Measurements from ENCODE around the gene NCK1. TPM values are rescaled to one million over a fixed set of nuclear protein-coding genes. Genes with fewer than 3 reads are reported as not detected.
"Not testable (repeated sequence)": the region's sequence is repeated elsewhere in the genome, so short reads cannot be mapped to it uniquely, and the experiment has no call there.

NCK1 gene
- polyA plus RNA-seq, 3 donors = 14.5 to 37.9 (median 32.1) TPM

DNA sequence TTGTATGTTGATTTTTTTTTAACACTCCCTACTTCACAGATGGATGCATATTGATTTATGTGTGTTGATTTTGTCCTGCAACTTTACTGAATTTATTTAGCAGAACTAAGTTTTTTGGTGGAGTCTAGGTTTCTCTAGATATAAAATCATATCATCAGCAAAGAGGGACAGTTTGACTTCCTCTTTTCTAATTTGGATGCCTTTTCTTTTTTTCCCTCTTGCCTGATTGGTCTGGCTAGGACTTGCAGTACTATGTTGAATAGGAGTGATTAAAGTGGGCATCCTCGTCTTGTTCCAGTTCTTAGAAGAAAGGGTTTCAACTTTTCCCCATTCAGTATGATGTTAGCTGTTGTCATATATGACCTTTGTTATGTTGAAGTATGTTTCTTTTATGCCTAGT is 38.7 kb downstream of the NCK1 start:
- H3K27ac ChIP-seq (ENCODE audit: low read depth, low read length) = not testable (repeated sequence)
- WGBS, 3 donors = 64 to 96% (median 92%) methylated on average over 1 of the region's 1 CpG

DNA sequence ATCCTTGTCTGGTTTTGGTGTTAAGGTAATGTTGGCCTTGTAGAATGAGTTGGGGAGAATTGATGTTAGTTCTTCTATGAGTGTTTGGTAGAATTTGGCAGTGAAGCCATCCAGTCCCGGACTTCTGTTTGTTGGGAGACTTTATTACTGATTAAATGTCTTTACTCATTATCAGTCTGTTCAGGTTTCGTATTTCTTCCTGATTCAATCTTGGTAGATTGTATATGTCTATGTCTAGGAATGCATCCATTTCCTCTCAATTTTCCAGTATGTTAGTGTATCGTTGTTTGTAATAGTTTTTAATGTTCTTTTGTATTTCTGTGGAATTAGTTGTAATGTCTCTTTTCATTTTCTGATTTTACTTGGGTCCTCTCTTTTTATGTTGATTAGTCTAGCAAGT is 39.4 kb downstream of the NCK1 start:
- WGBS, 3 donors = 69 to 93% (median 90%) methylated on average over 3 of the region's 3 CpGs
- H3K27ac ChIP-seq (ENCODE audit: low read depth, low read length) = no peak overlapping the region

DNA sequence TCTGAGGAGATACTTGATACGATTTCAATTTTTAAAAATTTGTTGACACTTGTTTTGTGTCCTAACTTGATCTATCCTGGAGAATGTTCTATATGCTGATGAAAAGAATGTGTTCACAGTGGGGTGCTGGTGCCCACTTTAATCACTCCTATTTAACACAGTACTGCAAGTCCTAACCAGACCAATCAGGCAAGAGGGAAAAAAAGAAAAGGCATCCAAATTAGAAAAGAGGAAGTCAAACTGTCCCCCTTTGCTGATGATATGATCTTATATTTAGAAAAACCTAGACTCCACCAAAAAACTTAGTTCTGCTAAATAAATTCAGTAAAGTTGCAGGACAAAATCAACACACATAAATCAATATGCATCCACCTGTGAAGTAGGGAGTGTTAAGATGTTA is 40.5 kb downstream of the NCK1 start:
- WGBS, 3 donors = 56 to 93% (median 72%) methylated on average over 1 of the region's 1 CpG
- H3K27ac ChIP-seq (ENCODE audit: low read depth, low read length) = not testable (repeated sequence)

DNA sequence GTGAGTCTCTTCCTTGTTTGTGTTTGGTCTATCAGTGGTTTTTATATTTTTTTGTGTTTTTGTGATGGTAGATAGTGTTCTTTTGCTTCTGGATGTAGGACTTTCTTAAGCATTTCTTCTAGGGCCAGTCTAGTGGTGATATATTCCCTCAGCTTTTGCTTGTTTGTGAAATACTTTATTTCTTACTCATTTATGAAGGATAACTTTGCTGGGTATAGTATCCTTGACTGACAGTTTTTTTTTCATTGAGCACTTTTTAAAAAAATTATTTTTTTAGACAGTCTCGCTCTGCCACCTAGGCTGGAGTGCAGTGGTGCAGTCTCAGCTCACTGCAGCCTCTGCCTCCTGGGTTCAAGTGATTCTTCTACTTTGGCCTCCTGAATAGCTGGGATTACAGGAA is 41.9 kb downstream of the NCK1 start:
- 0 to 40% (median 0%) methylated on average over 1 of the region's 1 CpG for WGBS, 3 donors
- H3K27ac ChIP-seq (ENCODE audit: low read depth, low read length) = no peak overlapping the region

DNA sequence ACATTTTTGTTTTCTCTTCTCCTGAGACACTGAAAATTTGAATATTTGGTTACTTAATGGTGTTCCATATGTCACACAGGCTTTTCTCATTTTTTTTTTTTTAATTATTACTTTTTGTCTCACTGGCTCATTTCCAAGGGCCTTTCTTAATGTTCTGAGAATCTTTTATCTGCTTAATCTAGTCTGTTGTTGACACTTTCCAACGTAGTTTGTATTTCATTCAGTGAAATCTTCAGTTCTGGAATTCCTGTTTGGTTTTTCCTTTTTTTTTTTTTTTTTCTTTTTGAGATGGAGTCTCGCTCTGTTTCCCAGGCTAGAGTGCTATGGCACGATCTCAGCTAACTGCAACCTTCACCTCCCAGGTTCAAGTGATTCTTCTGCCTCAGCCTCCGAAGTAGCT is 42.7 kb downstream of the NCK1 start:
- 73 to 83% (median 75%) methylated on average over 4 of the region's 4 CpGs for WGBS, 3 donors
- no peak overlapping the region for H3K27ac ChIP-seq (ENCODE audit: low read depth, low read length)

GRCh38 chr3:136905549-136905948 is 43.5 kb downstream of the NCK1 start:
- no peak overlapping the region for H3K27ac ChIP-seq (ENCODE audit: low read depth, low read length)
- 91 to 100% (median 95%) methylated on average over 1 of the region's 1 CpG for WGBS, 3 donors

DNA sequence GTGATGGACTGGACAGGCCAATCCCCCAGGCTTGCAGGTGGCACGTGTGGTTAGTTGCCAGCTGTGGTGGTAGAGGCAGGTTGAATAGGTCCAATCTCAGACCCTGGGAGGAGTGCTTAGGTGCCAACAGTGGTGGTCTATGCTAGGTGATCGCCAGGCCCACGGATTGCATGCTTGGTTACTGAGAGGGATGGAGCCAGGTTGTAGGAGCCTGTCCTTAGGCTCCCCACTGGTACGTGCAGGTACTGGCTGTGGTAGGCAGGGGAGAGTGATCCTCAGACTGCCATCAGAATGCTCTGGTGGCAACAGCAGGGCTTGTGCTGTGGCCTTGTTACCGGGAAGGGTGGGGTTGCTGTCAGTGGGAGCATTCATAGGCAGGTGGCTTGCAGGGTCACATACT is 44.7 kb downstream of the NCK1 start:
- 78 to 82% (median 78%) methylated on average over 5 of the region's 5 CpGs for WGBS, 3 donors
- no peak overlapping the region for H3K27ac ChIP-seq (ENCODE audit: low read depth, low read length)

DNA sequence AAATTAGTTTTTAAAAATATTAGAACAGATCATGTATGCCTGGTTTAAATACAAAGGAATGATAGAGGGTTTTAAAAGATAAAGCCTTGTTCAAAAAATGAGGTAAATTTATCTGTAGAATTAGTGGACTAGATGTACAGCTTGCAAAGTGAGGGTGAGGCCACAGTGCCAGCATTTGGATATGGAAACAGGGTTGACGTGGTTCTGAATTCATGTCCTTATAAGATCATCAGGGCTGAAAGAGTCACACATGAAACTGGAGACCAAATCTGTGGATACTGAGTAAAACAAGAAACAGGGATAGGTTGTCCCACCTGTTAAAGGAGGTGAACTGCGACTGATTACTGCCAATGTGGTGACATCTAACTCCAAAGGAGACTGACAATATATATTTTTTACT is 46.3 kb downstream of the NCK1 start:
- no peak overlapping the region for H3K27ac ChIP-seq (ENCODE audit: low read depth, low read length)
- 94 to 98% (median 97%) methylated on average over 2 of the region's 2 CpGs for WGBS, 3 donors

- no peak overlapping the region for H3K27ac ChIP-seq (ENCODE audit: low read depth, low read length)
Measured at GRCh38 chr3:136909187-136909586, 47.2 kb downstream of the NCK1 start.

GRCh38 chr3:136910697-136911096 is 48.7 kb downstream of the NCK1 start:
- WGBS, 3 donors = 97 to 99% (median 97%) methylated on average over 2 of the region's 2 CpGs
- H3K27ac ChIP-seq (ENCODE audit: low read depth, low read length) = no peak overlapping the region

More at GRCh38 chr3:136909187-136909586, 47.2 kb downstream of the NCK1 start:
- WGBS, 3 donors = 66 to 71% (median 71%) methylated on average over 4 of the region's 4 CpGs

DNA sequence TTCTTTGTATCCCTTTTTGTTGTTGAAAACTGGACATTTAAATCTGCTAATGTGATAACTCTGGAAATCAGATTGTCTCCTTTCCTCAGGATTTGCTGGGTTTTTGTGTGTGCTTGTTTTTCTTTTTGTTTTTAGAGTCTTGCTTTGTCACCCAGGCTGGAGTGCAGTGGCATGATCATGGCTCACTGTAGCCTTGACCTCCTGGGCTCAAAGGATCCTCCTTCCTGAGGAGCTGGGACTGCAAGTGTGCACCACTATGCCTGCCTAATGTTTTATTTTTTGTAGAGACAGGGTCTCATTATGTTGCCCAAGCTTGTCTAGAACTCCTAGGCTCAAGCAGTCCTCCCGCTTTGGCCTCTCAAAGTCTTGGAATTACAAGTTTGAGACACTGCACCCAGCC is 51.2 kb downstream of the NCK1 start:
- WGBS, 3 donors = 100% methylated on average over 1 of the region's 1 CpG
- H3K27ac ChIP-seq (ENCODE audit: low read depth, low read length) = no peak overlapping the region

DNA sequence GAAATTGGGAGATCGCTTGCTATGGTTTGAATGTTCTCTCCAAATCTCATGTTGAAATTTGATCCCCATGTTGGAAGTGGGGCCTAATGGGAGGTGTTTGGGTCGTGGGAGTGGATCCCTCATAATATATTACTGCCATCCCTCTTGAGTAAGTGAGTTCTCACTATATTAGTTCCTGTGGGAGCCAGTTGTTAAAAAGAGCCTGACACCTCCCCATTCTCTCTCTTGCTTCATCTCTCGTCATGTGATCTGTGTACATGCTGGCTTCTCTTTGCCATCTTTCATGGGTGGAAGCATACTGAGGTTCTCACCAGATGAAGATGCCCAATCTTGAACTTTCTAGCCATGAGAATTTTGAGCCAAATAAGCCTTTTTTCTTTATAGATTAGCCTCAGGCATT is 52.7 kb downstream of the NCK1 start:
- no peak overlapping the region for H3K27ac ChIP-seq (ENCODE audit: low read depth, low read length)
- WGBS, 3 donors = 72 to 91% (median 79%) methylated on average over 3 of the region's 3 CpGs

DNA sequence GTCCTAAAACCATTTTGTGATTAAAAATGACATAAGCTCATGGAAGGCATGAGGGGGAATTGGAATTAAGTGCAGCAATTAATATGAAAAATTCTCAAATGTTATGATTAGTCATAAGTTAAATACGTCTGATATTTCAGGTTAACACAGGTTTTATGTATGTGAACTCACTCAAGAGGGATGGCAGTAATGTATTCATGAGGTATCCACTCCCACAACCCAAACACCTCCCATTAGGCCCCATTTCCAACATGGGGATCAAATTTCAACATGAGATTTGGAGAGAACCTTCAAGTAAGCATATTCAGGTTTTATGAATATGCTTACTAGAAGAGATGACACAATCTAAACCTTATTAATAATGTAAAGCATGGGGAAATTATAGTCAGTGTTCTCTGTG is 54.2 kb downstream of the NCK1 start:
- no peak overlapping the region for H3K27ac ChIP-seq (ENCODE audit: low read depth, low read length)
- WGBS, 3 donors = 94 to 100% (median 95%) methylated on average over 1 of the region's 1 CpG

DNA sequence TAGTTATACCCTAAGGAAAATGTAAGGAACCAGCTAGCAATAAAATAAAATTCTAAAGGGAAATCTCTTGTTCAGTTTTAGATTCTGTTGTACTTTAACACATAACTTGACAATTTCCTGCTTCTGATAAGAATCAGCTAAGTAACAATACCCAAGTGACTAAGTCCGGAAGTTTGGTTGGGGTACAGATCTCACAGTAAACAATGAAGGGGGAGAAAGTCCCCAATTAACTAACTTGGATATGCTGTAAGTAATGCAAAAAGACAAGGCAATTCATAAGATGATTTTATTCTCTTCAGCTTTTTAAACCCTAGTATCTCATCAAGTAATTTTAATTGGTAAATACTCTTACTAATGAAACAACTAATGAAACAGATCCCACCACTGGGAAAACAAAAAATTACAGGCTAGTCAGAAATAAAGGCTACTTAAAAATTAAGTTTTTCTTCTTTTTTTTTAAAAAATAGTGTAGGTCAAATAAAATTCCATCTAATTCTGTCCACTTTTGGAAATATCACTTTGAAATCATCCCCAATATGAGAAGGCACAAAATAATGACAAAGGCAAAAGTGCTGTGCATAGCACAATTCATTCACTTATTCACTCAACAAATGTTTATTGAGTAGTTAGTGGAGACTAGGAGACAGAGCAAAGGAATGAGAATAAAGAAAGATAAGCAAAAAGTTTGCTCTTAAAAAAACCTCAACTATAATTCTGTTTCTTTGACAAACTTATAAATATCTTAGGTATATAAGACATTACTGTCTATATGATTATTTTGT is 58.0 kb downstream of the NCK1 start:
- H3K27ac ChIP-seq (ENCODE audit: low read depth, low read length) = no peak overlapping the region
- WGBS, 3 donors = 37 to 79% (median 41%) methylated on average over 1 of the region's 1 CpG

- WGBS, 3 donors = 91 to 96% (median 92%) methylated on average over 4 of the region's 4 CpGs
- H3K27ac ChIP-seq (ENCODE audit: low read depth, low read length) = no peak overlapping the region
Measured at GRCh38 chr3:136920904-136921611, 59.0 kb downstream of the NCK1 start.

DNA sequence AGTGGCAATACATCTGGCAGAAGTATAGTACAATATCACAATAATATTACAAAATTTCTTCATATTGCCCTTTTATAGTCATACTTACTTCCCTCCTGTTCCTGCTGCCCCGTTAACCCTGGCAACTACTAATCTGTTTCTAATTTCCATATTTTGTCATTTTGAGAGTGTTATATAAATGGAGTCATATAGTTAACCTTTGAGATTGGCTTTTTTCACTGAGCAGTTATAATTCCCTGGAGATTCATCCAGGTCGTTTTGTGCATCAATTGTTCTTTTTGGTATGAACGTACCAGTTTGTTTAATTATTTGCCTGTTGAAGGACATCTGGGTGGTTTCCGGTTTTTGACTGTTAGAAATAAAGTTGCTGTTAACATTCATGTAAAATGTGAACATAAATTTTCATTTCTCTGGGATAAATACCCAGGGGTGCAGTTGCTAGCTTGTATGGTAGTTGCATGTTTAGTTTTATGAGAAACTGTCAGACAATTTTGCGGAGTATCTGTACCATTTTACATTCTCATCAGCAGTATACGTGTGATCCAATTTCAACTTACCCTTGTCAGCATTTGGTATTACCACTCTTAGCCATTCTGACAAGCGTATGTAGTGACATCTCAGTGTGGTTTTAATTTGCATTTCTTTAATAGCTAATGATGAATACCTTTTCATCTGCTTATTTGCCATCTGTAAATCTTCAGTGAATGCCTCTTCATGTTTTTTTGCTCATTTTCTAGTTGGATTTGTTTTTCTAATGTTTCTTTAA is 63.6 kb downstream of the NCK1 start:
- no peak overlapping the region for H3K27ac ChIP-seq (ENCODE audit: low read depth, low read length)
- WGBS, 3 donors = 59 to 65% (median 59%) methylated on average over 7 of the region's 7 CpGs

- no peak overlapping the region for H3K27ac ChIP-seq (ENCODE audit: low read depth, low read length)
Measured at GRCh38 chr3:136928240-136928639, 66.2 kb downstream of the NCK1 start.

DNA sequence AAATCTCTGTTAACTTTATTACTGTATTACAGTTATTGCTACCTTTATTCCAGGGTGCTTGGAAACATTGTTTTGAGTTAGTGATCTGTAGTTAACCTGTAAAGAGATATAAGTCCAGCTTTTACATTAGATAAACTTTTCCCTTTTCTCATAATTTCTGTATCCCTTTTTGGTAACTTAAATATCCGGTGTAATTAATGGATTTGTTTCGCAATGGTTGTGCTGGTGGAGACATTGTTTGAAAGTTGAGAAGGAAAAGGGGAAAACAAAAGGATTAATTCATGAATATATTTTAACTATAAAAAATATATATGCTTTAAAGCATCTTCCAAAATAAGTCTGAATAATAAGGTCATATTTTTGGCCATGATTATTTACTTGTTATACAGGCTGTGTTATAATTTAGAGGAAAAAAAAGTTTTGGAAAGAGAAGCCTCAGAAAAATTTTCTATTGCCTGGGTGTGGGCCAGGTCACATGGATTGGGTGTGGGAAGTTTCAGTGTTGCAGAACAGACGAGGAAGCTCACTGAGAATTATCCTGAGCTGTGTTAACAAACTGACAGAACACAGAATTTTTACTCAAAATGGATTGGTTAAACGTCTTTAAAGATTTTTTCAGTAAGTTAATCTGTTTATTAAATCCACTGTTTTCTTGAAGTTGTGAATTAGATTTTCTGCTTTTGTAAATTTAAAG is 68.1 kb downstream of the NCK1 start:
- WGBS, 3 donors = 24 to 28% (median 27%) methylated on average over 4 of the region's 4 CpGs
- H3K27ac ChIP-seq (ENCODE audit: low read depth, low read length) = no peak overlapping the region

DNA sequence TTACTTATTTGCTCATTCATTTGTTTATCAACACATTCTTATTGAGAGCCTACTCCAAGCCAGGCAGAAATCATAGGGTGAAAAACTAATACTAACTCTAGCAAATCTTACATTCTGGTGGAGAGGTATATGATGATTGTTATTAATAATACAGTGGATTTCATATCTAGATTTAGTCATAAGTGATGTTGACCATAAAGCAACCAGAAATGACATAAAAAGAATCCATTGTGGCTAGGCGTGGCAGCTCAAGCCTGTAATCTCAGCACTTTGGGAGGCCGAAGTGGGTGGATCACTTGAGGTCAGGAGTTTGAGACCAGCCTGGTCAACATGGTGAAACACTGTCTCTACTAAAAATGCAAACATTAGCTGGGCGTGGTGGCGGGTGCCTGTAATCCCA is 69.6 kb downstream of the NCK1 start:
- WGBS, 3 donors = 81 to 97% (median 89%) methylated on average over 4 of the region's 4 CpGs
- H3K27ac ChIP-seq (ENCODE audit: low read depth, low read length) = no peak overlapping the region
